ENCODE data around the gene GTF2H2.
"Not testable (repeated sequence)": the region's sequence is repeated elsewhere in the genome, so short reads cannot be mapped to it uniquely, and the experiment has no call there.

The GTF2H2 gene

DNA sequence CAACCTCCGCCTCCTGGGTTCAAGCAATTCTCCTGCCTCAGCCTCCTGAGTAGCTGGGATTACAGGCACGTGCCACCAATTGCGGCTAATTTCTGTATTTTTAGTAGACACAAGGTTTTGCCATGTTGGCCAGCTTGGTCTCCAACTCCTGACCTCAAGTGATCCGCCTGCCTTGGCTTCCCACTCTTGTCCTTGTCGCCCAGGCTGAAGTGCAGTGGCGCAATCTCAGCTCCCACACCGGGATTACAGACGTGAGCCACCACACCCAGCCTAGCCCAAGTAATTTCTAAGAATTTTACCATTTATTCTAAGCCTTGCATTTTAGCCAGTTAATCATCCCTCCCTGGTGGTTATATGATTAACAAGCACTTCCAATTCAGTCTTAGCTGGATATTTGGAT lies 53.3 kb downstream of the GTF2H2 start:
- H3K9me3 ChIP-seq (ENCODE audit: control insufficient read depth, low read length): no peaks in the 10 kb centered on the region
- H3K4me3 ChIP-seq (ENCODE audit: low read depth, low read length): no peak overlapping the region
- H3K4me2 ChIP-seq (ENCODE audit: low read length): no peak overlapping the region
- no peak overlapping the region for H3K27ac ChIP-seq
- H3K4me1 ChIP-seq: no peaks in the 10 kb centered on the region
- H3K36me3 ChIP-seq (ENCODE audit: control insufficient read depth, insufficient read depth, low read length): no peaks in the 10 kb centered on the region
- TF ChIP-seq, protein P1, sequence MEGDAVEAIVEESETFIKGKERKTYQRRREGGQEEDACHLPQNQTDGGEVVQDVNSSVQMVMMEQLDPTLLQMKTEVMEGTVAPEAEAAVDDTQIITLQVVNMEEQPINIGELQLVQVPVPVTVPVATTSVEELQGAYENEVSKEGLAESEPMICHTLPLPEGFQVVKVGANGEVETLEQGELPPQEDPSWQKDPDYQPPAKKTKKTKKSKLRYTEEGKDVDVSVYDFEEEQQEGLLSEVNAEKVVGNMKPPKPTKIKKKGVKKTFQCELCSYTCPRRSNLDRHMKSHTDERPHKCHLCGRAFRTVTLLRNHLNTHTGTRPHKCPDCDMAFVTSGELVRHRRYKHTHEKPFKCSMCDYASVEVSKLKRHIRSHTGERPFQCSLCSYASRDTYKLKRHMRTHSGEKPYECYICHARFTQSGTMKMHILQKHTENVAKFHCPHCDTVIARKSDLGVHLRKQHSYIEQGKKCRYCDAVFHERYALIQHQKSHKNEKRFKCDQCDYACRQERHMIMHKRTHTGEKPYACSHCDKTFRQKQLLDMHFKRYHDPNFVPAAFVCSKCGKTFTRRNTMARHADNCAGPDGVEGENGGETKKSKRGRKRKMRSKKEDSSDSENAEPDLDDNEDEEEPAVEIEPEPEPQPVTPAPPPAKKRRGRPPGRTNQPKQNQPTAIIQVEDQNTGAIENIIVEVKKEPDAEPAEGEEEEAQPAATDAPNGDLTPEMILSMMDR (IDR thresholded peaks at IDR 0.05): no peak
- no peaks in the 10 kb centered on the region for H3K79me2 ChIP-seq
- H2AFZ ChIP-seq: no peak overlapping the region
- H3K9ac ChIP-seq: no peak overlapping the region
- H3K27me3 ChIP-seq (ENCODE audit: control insufficient read depth, insufficient read depth, low read length): no peaks in the 10 kb centered on the region

DNA sequence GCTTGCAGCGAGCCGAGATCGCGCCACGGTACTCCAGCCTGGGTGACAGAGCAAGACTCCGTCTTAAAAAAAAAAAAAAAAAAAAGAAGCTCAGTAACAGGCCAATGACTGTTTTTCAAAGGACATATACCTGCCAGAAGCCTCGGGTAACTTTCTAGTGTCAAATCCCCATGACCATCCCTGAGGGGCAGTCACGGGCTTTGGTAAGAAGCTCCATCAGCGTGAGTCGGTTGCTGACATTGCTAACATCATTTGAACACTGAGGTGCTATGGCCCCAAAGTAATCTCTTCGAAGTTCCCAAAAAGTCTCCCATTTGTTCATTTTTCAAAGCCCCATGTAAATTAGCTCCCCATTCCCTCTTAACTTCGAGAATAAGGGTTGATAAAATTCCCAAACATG lies 53.9 kb downstream of the GTF2H2 start:
- H3K36me3 ChIP-seq (ENCODE audit: control insufficient read depth, insufficient read depth, low read length): no peaks in the 10 kb centered on the region
- no peak overlapping the region for H3K4me3 ChIP-seq (ENCODE audit: low read depth, low read length)
- H3K4me2 ChIP-seq (ENCODE audit: low read length): no peak overlapping the region
- no peaks in the 10 kb centered on the region for H3K9me3 ChIP-seq (ENCODE audit: control insufficient read depth, low read length)
- no peak overlapping the region for H3K27ac ChIP-seq
- H3K27me3 ChIP-seq (ENCODE audit: control insufficient read depth, insufficient read depth, low read length): no peaks in the 10 kb centered on the region
- no peak overlapping the region for H2AFZ ChIP-seq
- no peak overlapping the region for H3K9ac ChIP-seq
- no peaks in the 10 kb centered on the region for H3K79me2 ChIP-seq
- H3K4me1 ChIP-seq: no peaks in the 10 kb centered on the region
- TF ChIP-seq, protein P1 (IDR thresholded peaks at IDR 0.05): no peak

DNA sequence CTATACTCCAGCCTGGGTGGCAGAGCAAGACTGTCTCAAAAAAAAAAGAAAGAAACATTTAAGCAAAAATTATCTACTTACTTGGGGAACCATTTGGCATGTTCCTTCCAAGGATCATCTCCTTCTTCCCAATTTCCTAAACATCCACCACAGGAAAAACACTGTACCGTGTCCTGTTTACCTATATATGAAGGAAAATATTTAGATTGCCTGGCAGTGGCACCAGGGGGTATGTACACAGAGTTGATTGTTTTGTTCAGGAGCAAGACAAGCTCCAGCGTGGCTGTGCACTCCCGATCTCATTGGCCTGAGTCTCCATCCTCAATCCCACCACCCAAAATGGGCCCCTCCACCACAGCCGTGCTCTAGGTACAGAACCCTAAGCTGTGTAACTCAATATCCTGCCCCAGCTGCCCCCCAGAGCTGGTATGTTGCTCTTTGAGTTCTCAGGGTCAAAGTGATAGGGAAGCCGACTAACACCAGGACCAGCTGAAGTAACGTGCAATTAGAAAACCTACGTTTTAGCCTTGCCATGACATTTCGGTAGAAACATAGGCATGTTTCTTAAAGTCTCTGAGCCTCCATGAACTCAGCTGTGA lies 56.2 kb downstream of the GTF2H2 start:
- H3K9ac ChIP-seq: no peak overlapping the region
- H3K4me3 ChIP-seq (ENCODE audit: low read depth, low read length): no peak overlapping the region
- H3K9me3 ChIP-seq (ENCODE audit: control insufficient read depth, low read length): no peaks in the 10 kb centered on the region
- H3K4me1 ChIP-seq: no peaks in the 10 kb centered on the region
- no peaks in the 10 kb centered on the region for H3K27me3 ChIP-seq (ENCODE audit: control insufficient read depth, insufficient read depth, low read length)
- no peak overlapping the region for H2AFZ ChIP-seq
- H3K36me3 ChIP-seq (ENCODE audit: control insufficient read depth, insufficient read depth, low read length): no peaks in the 10 kb centered on the region
- no peaks in the 10 kb centered on the region for H3K79me2 ChIP-seq
- TF ChIP-seq, protein P1 (IDR thresholded peaks at IDR 0.05): no peak
- H3K4me2 ChIP-seq (ENCODE audit: low read length): no peak overlapping the region
- no peak overlapping the region for H3K27ac ChIP-seq

DNA sequence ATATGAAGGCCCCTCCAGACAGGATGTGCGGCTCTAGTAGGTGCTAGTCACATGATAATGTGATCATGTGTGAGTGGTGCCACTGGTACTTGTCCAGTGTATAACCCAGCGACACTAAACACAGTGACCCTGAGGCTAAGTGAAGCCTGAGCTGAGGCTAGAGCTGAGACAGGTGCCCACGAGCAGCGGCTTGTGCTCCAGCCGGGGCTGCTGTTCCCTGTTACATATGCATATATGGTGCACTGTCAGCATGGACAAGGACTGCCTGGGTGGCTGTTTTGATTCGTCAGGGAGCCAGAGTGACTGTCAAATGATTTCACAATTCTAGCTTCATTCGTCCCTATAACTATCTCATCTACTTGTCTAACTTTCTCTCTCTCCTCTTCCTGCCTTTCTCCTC lies 60.5 kb downstream of the GTF2H2 start:
- not testable (repeated sequence) for H2AFZ ChIP-seq; H3K36me3 ChIP-seq (ENCODE audit: control insufficient read depth, insufficient read depth, low read length); H3K4me1 ChIP-seq; H3K9me3 ChIP-seq (ENCODE audit: control insufficient read depth, low read length); H3K4me2 ChIP-seq (ENCODE audit: low read length); H3K79me2 ChIP-seq; H3K27ac ChIP-seq; H3K27me3 ChIP-seq (ENCODE audit: control insufficient read depth, insufficient read depth, low read length); H3K9ac ChIP-seq; H3K4me3 ChIP-seq (ENCODE audit: low read depth, low read length)

Measured in parathyroid adenoma (tissue), 2 donors.